ENCODE data around the gene SPRED2.

GRCh38 chr2:65369980-65370379, 62.4 kb downstream of the SPRED2 start:
- TF ChIP-seq POLR2AphosphoS5 (IDR thresholded peaks at IDR 0.05; ENCODE audit: borderline replicate concordance, low read depth, low read length) (no peak), EZH2 (IDR thresholded peaks at IDR 0.05) (no peak), FOXP2 (optimal IDR thresholded peaks at IDR 0.05; ENCODE audit: control extremely low read depth, extremely low read length, insufficient read depth) (no peak)
